ENCODE results near the gene TCAIM.

DNA sequence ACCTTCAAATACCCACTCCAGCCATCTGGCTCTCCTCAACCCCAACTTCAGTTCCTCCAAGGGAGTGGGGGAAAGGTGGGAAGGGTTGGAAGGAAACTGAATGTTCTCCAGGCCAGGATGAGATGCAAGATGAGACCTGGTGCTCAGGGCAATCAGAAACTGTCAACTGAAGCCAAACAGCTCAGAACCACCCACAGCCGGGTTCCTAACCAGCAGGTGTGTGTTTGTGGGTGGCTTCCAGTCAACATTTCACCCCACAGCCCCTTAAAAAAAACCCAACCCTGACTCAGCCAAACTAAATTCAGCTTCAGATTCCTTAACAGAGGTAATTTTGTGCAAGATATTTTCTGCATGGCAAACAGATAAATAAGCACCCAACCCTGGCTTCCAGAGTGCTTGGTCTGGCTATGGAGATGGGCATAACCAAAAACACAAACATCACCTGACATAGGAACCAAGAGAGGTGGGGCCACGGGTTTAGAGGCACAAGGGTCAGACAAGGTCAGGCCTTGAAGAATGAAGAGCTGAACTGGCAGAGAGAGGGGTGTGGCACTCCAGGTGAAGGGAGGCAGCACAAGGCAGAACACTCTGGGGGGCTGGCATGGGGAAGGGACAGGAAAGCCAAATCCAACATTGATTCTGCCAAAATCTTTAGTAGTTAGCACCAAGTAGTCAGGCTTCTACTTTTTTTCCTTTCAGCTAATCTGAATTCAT is 104.2 kb downstream of the TCAIM start:
- no peak for TF ChIP-seq EZH2 (IDR thresholded peaks at IDR 0.05; ENCODE audit: borderline replicate concordance, low read depth, low read length, severe bottlenecking)
- TF ChIP-seq, protein P1, sequence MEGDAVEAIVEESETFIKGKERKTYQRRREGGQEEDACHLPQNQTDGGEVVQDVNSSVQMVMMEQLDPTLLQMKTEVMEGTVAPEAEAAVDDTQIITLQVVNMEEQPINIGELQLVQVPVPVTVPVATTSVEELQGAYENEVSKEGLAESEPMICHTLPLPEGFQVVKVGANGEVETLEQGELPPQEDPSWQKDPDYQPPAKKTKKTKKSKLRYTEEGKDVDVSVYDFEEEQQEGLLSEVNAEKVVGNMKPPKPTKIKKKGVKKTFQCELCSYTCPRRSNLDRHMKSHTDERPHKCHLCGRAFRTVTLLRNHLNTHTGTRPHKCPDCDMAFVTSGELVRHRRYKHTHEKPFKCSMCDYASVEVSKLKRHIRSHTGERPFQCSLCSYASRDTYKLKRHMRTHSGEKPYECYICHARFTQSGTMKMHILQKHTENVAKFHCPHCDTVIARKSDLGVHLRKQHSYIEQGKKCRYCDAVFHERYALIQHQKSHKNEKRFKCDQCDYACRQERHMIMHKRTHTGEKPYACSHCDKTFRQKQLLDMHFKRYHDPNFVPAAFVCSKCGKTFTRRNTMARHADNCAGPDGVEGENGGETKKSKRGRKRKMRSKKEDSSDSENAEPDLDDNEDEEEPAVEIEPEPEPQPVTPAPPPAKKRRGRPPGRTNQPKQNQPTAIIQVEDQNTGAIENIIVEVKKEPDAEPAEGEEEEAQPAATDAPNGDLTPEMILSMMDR (IDR thresholded peaks at IDR 0.05; ENCODE audit: borderline replicate concordance, extremely low read depth, low read length, poor library complexity, severe bottlenecking), result no peak
